H1 (cell line): ENCODE measurements around the gene STIMATE. TPM values are rescaled to one million over a fixed set of nuclear protein-coding genes. Genes with fewer than 3 reads are reported as not detected.

Experiments used
- ASH2L ChIP-seq: fragments of 200-600, 300-600 bp; sonication (generic); IDR thresholded peaks from one replicate; pipeline ENCODE4 v1.7.1; 2017; ENCODE audit warnings: low read length
- POLR2A ChIP-seq, 2 experiments: IDR thresholded peaks; 1 replicate in 1 of 2; 2 replicates in 1 of 2; pipeline ENCODE4 v1.6.1; 2011; ENCODE audit warnings: low read depth in 2 of 2, low read length in 2 of 2, mild to moderate bottlenecking in 2 of 2; ENCODE audit errors: control extremely low read depth in 1 of 2
- RAD21 ChIP-seq, 2 experiments: IDR thresholded peaks in 1 of 2; conservative IDR thresholded peaks in 1 of 2; 2 replicates each; pipeline ENCODE4 v1.6.1; 2011; ENCODE audit warnings: low read depth in 2 of 2, low read length in 2 of 2, improper control_type of control experiment in 1 of 2, inconsistent platforms in 1 of 2, mild to moderate bottlenecking in 1 of 2, moderate library complexity in 1 of 2
- SIN3A ChIP-seq, 2 experiments: IDR thresholded peaks in 1 of 2; conservative IDR thresholded peaks in 1 of 2; 2 replicates each; pipeline ENCODE4 v1.6.1; 2011 to 2012; ENCODE audit warnings: low read length in 2 of 2, improper control_type of control experiment in 1 of 2, low read depth in 1 of 2, mild to moderate bottlenecking in 1 of 2
- SP4 ChIP-seq: IDR thresholded peaks from 2 replicates; pipeline ENCODE4 v1.6.1; 2012; ENCODE audit warnings: low read length, inconsistent platforms
- SRF ChIP-seq: IDR thresholded peaks from 2 replicates; pipeline ENCODE4 v1.6.1; 2011; ENCODE audit warnings: mild to moderate bottlenecking, low read depth, low read length, moderate library complexity
- TAF1 ChIP-seq: IDR thresholded peaks from 2 replicates; pipeline ENCODE4 v1.6.1; 2011; ENCODE audit warnings: mild to moderate bottlenecking, low read depth, low read length
- polyA plus RNA-seq, 7 experiments: library from polyadenylated mRNA; depleted of rRNA in 3 of 7; stranded (reverse) in 5 of 7; unstranded in 2 of 7; fragments of >200 nt in 5 of 7; fragments of 200-250 nt in 2 of 7; gene quantifications; 1 replicate in 5 of 7; 2 replicates in 1 of 7; 4 replicates in 1 of 7; pipeline versions ENCODE4 v1.2.1 to v1.2.3, GENCODE V29; 2011 to 2013; ENCODE audit warnings: missing spikeins in 2 of 7, mixed read lengths in 2 of 7
- total RNA-seq: library from RNA; stranded (reverse); fragmentation: NEBNext Ultra II Directional; extraction: Animal tissue kit (Norgen Biotek cat#: 25700); gene quantifications from 2 replicates; pipeline ENCODE4 v1.2.1, GENCODE V29; 2021
- TF ChIP-seq, protein P1 (sequence below), 3 experiments: IDR thresholded peaks; 1 replicate in 2 of 3; 2 replicates in 1 of 3; pipeline versions ENCODE4 v1.5.1 to v1.6.1; 2011; ENCODE audit warnings: low read length in 3 of 3, mild to moderate bottlenecking in 3 of 3, inconsistent platforms in 2 of 3, low read depth in 1 of 3, moderate library complexity in 1 of 3; ENCODE audit not compliant: insufficient read depth in 1 of 3; ENCODE audit errors: control extremely low read depth in 1 of 3

STIMATE gene
- total and polyA plus RNA-seq, 2 of the 8 experiments (the other 6 are each of a cell fraction or from before 2014, with no cell fraction given), result 17.5 to 22.1 TPM

DNA sequence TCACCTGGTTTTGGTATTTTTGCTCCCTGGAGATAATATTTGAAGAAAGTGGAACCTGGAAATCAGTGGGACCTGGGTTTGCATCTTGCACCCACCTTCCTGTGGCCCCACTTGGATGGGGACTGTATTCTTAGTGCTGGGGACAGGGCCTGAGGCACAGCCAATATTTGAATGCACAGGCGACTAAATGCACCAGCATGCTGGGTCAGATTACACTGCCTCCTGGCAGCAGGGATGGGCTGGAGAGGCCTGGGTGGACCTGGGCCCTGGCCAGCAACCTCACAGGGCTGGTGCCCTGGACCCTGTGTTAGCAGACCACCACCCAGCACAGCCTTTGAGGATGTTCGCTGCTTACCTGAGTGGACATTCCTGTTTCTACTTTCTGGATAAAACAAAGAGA lies 77.4 kb downstream of the STIMATE start (continued):
- TF ChIP-seq, protein P1, sequence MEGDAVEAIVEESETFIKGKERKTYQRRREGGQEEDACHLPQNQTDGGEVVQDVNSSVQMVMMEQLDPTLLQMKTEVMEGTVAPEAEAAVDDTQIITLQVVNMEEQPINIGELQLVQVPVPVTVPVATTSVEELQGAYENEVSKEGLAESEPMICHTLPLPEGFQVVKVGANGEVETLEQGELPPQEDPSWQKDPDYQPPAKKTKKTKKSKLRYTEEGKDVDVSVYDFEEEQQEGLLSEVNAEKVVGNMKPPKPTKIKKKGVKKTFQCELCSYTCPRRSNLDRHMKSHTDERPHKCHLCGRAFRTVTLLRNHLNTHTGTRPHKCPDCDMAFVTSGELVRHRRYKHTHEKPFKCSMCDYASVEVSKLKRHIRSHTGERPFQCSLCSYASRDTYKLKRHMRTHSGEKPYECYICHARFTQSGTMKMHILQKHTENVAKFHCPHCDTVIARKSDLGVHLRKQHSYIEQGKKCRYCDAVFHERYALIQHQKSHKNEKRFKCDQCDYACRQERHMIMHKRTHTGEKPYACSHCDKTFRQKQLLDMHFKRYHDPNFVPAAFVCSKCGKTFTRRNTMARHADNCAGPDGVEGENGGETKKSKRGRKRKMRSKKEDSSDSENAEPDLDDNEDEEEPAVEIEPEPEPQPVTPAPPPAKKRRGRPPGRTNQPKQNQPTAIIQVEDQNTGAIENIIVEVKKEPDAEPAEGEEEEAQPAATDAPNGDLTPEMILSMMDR (IDR thresholded peaks at IDR 0.05; ENCODE audit: control extremely low read depth in 1 of 3, insufficient read depth in 1 of 3, low read depth in 1 of 3, low read length in 3 of 3), result no peak
- TF ChIP-seq RAD21 (IDR thresholded peaks at IDR 0.05 in 1 of 2, conservative IDR thresholded peaks at IDR 0.05 in 1 of 2; ENCODE audit: low read depth in 2 of 2, low read length in 2 of 2) (no peak), SP4 (no peak), TAF1 (no peak), POLR2A (IDR thresholded peaks at IDR 0.05; ENCODE audit: control extremely low read depth in 1 of 2, low read depth in 2 of 2, low read length in 2 of 2) (no peak), ASH2L (no peak), SRF (no peak), SIN3A (conservative IDR thresholded peaks at IDR 0.05 in 1 of 2, IDR thresholded peaks at IDR 0.05 in 1 of 2; ENCODE audit: low read depth in 1 of 2, low read length in 2 of 2) (no peak)
